RCC 7860 (cell line): ENCODE results near the gene TRIM32.

ENCODE experiments used
- DNase-seq: peaks from one replicate; pipeline ENCODE4 v3.0.0-alpha.2; 2015; ENCODE audit warnings: low spot score
- FAIRE-seq: peaks from 2 replicates; lab custom pipeline; 2012; peaks lifted over from hg19 to GRCh38; lab: Jason Lieb, UNC

TRIM32 gene, protein sequence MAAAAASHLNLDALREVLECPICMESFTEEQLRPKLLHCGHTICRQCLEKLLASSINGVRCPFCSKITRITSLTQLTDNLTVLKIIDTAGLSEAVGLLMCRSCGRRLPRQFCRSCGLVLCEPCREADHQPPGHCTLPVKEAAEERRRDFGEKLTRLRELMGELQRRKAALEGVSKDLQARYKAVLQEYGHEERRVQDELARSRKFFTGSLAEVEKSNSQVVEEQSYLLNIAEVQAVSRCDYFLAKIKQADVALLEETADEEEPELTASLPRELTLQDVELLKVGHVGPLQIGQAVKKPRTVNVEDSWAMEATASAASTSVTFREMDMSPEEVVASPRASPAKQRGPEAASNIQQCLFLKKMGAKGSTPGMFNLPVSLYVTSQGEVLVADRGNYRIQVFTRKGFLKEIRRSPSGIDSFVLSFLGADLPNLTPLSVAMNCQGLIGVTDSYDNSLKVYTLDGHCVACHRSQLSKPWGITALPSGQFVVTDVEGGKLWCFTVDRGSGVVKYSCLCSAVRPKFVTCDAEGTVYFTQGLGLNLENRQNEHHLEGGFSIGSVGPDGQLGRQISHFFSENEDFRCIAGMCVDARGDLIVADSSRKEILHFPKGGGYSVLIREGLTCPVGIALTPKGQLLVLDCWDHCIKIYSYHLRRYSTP

DNA sequence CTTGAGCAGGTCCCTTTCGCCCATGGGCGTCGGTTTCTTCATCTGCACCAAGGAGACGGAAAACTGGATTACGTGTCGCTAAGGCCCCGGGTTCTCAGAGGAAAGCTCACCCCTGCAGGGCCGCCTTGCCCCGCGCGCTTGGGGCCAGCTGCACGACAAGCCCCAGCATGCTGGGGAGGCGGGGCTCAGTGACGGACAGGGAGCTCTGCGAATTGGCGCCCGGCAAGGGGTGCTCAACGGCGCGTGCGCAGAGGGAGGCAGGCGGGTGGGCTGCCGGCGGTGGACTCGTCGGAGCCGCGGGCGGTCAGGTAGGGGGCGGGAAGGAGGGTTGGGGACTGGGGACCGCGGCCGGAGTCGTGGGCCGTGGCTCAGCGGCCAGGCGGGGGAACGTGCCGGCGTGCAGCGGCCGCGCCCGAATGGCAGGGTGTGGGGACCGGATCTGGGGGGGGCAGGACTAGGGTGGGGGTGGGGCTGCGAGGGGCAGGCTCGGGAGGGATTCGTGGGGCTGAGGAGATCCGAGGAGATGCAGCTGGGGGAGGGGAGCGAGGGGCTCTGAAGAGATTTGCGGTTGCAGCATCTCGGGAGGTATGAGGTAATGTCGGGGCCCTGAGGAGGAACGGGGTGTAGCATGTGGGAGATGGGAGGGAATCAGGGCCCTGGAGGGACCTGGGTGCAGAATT lies at the start of gene TRIM32:
TSS of gene TRIM32 (plus strand) at position 232 of the 680 bp plus-strand sequence. CDS start 10,438 bp downstream, outside the sequence.
- no peak for DNase-seq
- no peak for FAIRE-seq

DNA sequence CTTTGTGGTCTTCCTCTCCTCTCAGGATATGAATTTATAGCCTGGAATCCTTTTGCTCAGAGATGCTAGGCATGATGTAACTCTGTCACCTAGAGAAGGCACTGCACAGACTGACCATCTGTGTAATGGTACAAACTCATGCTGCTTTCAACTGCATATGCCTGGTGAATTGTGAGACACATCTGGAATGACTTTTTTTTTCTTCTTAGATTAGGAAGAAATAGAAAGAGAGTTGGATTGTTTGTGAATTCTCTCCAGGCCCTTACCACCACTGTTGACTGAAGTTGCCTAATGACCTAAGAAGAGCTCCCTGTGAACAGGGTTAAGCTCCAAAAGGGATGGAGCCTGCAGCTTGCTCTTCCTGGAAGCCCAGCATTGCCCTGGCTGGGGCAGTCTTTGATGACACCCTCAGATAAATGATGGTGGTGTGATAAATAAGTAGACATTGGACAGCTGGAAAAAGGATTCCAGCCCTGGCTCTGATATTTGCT lies 47.8 kb upstream of the TRIM32 start:
- DNase-seq (no peak), FAIRE-seq (no peak)

DNA sequence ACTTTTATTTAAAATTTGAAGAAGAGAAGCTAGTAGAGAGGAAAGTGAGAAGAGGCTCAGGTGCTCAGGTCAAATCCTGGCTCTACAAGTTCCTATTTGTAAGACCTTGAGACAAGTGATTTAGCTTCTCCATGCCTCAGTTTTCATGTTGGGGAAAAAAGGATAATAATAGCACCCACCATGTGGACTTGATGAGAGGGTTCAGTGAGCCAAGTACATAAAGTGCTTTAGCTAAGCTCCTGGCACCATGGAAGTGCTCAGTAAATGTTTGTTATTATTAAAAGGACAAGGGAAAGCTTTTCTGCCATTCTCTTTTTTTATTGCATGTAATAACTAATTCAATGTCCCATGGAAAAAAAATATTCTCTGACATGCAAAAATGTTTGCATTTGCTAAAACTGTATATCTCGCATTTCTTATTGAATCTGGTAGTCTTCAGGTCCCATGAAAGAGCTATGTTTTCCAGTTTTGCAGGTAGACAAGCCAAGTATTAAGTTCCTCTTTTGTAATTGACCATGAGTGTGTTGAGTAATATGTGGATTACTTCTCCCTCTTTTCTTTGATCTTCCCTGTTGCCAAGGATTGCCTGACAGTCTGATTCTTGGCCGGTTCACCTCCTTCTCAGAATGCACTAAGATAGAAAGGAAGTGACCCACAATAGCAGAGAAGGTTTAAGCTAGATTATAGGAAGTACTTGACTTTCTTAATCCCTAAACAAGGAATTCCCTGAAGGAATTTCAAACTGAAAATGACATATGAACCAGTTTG lies 45.6 kb upstream of the TRIM32 start:
- DNase-seq (no peak), FAIRE-seq (no peak)

DNA sequence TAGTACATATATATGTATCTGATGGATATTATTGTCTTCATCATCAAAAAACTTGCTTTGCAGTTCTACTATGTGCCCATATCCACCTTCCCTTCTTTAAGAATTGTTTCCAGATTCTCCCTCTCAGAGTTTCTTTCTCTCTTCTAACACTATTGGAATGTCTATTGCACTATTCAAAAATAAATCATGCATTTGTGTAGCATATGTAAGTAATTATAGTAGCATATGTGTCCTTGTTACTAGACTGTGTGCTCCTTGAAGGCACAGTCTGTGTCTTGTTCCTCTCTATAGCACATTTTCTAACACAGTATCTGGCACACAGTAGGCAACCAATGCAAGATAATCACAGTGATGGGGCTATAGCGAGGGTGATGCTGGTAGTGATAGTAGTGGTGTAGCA lies 43.4 kb upstream of the TRIM32 start:
- DNase-seq (no peak), FAIRE-seq (no peak)

DNA sequence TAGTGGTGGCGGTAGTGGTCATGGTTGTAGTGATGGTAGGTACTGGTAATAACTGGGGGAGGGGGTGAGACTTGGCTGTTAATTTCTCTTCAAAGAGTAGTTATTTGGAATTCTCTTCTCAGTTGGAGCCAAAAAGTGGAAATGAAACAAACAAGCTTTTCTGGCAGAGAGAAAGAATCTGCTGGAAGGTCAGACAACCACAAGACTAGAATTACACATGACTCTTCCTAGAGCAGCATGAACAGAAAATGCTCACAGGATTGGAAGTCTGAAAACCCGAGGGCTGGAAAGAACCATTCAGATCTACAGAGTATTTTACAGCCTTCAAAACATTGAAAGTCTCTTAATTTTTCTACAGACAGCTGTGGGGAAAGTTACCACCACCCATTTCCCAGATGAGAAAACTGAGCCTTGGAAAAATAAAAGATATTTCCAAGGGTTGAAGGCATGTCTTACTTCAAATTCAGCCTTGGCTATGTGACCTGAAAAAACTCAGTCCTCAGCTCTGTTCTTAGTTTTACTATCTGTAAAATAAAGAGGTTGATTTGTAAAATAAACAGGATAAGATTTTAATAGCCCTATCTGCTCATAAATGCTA lies 42.9 kb upstream of the TRIM32 start:
- FAIRE-seq, result no peak
- DNase-seq, result no peak

DNA sequence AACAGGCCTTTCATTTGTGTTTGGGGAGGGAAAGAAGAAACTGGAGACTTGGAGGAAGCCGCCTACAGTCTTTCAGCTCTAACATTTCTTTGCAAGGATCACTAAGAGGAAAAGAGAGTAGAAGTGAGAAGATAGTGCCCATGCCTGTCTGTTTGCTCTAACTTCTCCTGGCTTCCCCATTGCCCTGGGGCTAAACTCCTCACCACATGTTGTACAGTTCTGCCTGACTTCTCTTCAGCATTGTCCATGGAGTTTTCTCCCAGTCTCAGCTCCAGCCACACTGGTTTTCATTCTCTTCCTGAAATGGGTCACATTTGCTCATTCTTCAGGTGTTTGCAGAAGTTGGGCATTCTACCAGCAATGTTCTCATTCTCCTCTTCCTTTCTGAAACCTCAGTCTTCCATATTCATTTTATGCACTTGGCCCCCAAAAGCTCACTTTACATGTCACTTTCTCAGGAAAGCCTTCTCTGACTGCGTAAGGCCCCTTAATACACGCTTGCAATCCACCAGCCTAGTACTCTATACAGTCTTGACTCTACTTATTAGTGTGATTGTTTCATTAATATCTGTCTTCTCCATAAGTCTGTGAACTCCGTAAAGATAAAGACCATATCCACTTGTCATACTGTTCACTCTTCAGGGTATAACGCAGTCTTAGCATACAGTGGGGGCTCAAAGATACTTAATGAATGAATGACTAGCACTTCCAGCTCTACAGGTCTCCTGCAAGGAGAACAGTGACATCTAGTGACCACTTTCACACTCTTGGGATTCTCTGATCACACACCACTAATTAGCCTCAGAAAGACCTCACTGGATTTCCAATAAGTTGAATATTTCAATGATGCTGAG lies 40.2 kb upstream of the TRIM32 start:
- DNase-seq, result no peak
- no peak for FAIRE-seq

DNA sequence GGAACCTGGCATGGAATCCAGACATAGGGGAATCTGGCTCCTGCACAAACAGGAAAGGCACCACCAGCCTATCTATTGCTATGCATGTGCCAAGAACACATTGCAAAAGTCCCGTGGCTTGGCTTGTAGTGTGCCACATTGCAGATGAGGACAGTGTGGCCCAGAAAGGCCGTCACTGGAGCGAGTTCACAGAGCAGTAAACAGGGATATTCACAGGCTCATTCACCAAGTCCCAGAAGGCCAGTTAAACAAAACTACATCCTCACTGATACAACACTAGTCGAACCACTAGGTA lies 39.6 kb upstream of the TRIM32 start:
- FAIRE-seq (no peak), DNase-seq (no peak)

DNA sequence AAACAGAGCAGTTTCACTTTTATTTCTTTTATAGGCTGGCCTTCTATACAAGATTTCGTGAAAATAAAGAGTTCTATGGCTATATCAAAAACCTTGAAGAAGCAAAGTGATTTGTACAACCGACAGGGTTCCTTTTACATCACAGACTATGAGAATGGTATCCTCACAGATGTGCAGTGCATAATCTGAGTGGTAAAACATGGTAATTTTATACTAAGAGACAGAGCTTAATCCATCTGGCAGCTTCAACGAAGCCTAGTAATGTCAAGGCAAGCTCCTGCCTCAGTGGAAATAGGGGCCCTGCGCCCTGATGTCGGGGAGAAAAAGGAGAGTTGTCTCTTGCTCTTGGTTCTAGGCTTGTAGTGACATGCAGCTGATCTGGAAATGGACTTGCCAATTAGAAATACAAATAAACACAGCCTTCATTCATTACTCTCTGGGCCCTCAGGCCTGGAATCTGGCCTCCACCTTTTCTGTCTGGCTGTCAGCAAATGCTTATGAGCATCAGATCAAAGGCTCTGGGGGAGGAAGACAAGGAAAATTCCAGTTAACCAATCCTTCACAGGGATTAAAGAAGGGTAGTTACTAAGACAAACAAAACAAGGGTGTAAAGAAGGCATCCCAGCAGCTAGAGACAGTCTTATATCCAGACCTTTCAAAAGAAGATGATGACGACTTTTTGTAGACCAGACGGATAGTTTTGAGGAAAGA lies 33.6 kb upstream of the TRIM32 start:
- no peak for FAIRE-seq
- no peak for DNase-seq

DNA sequence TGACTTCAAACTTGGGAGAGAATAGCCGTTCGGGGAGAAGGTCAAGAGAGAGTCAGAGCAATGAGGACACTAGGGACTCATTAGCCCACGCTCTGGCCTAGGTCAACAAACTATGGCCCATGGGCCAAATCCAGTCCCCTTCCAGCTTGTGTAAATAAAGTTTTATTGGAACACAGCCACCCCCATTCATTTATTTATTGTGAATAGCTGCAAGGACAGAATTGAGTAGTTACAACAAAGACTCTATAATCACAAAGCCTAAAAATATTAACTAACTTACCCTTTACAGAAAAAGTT lies 33.1 kb upstream of the TRIM32 start:
- FAIRE-seq (no peak), DNase-seq (no peak)

DNA sequence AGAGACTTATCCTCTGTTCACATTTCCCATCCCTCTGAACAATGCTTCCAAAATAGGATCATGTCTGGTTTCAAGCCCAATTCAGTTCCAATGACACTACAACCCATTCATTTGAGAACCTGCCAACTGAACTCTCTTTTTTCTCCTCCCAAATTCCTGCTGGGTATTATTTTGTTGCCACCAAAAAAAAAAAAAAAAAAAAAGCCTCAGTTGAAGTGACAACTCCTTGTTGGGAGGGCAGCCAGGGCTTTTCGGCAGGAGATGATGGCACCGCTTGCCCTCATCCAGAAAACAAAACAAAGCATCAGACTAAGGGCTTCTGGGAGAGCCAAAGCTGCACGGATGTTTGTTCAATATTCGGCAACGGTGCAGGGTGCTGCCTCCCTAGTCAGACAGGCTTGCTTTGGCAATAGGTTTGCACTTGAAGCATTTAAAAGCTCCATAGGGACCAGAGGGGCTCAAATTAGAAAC lies 30.6 kb upstream of the TRIM32 start:
- DNase-seq, result no peak

DNA sequence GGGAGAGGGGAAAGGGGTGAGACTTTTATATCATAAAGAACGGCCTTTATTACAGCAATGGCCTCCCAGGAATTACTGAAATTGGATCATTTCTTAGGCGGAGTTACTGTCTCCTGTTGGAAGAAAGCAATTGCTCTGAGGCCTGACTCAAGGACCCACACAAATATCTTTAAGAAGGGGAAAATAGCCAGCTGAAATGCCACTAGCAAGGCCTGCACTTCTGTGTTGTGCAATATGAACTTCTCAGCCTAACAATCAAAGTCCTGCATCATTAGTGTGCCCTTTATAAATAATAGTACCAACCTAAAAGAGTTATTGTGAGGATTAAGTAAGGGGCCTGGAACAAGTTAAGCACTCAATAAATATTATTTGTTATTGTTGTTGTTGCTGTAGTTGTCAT lies 30.1 kb upstream of the TRIM32 start:
- DNase-seq, result no peak
- FAIRE-seq, result no peak

More for the DNA sequence above, 30.6 kb upstream of the TRIM32 start:
- FAIRE-seq, result no peak

DNA sequence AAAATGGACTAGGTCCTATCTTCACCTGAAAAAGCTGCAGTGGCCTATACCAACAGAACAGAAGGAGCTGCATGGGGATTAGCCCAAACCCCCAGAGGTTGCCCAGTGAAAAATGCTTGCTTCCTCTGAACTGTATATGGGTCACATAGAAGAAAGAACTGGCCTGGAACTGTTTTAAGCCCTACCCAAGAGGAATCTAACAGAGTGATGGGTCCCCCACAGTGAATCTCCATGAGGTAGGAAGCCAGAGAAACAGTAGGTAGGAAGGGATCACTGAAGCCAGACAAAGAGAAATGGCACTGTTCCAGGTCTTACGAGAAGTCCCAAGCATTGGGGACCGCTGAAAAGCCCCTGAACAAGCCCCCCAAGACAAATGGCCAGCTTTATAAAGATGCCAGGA lies 28.8 kb upstream of the TRIM32 start:
- DNase-seq (no peak), FAIRE-seq (no peak)

DNA sequence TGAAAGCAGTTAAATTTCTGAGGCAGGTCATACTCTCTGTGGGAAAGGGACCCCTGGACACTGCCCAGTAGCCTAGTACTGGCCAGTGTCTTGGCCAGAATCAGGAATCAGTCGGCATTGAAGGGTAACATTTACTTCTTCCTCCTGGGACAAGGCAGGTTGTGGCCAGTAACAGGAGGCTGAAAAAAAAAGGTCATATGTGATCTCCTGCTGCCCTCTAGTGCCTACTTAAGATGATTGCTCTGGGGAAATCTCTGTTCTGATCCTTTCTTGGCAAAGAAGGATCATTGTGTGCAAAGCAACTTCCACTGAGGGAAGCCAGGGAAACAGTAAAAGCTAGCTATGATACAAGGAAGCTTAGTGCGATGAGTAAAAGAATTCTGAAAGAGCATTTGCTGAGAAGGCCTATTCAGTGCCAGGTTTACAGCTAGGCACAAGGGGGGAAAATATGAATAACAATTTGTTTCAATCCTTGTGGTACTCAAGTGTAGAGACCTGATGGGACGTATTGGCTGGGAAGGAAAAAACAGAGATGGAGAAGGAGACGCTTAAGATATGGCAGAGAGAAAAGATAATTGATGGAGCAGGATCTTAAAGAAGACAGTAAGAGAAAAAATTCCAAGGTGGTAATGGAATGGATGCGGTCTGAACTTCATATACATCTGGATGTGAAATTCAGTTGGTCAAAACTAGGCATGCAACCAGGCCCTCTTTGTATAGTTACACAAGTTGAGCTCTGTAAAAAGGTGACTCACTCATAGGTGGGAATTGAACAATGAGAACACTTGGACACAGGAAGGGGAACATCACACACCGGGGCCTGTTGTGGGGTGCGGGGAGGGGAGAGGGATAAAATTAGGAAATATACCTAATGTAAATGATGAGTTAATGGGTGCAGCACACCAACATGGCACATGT lies 25.8 kb upstream of the TRIM32 start:
- FAIRE-seq (peak; percentile 40), DNase-seq (peak; percentile 71)

DNA sequence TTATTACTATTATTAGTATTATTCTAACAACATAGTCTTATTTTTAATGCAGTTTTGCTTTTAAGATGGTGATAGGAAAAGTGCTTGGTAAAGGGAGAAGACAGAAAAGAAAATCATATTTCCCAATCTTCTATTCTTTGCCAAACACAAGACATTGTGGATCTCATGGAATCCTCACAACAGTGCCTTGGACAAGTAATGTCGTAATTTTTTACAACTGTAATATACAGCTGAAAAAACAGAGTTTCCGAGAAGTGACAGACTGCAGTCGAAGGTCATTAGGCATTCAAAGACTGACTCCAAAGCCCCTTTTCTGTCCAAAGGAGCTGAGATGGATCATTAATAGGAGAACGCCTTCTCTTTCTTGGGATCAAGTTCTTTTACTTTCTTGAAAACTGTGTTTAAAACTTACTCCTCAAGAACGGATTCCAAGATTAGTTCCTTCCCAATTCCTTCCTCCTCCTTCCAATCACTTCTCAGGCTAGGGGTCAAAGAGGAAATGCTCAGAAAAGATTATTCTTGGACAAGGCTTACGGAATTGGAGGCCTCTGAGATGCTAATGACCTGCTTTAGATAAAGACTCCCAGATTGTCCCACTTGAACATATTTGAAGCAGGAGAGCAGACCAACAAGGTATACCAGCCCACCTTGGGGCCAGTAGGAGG lies 24.3 kb upstream of the TRIM32 start:
- no peak for DNase-seq
- FAIRE-seq, result no peak

DNA sequence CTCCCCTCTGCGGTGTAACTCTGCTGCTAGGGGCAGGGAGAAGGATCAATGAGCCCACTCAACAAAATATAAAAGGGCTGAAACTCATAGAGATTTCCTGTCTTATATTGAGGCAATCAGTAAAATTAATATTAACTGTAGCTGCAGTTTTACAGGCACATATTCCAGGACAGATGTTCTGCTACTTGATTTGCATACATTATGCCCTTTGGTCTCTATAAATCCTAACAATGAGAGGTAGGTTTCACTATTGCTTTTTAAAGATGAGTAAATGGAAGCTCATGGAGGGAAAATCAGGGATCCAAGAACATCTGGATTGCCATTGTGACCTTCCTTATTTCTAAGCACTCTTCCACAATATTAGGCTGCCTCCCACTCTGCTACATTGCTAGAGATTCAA lies 23.5 kb upstream of the TRIM32 start:
- FAIRE-seq, result no peak

DNA sequence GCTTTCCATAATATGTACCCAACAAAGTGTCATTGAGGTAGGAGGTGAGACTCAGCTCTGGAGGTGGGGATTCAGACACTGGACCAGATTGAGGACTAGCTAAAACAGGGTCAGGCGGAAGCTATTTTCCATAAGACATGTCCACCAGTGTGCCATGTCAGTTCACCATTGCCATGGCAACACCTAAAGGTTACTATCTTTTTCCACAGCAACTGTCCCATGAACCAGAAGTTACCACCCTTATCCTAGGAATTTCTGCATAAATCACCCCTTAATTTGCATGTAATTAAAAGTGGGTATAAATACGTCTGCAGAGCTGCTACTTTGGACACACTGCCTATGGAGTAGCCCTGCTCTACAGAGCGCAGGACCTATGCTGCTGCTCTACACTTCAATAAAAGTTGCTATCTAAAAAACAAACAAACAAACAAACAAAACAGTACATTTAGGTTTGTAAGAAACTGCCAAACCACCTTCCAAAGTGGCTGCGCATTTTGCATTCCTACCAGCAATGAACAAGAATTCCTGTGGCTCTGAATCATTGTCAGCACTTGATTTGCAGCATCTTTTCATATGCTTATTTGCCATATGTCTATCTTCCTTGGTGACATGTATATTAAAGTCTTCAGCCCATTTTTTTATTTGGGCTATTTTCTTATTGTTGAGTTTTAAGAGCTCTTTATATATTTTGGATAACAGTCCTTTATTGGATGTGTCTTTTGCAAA lies 18.0 kb upstream of the TRIM32 start:
- no peak for DNase-seq
- no peak for FAIRE-seq

More for the DNA sequence above, 23.5 kb upstream of the TRIM32 start:
- DNase-seq, result no peak

DNA sequence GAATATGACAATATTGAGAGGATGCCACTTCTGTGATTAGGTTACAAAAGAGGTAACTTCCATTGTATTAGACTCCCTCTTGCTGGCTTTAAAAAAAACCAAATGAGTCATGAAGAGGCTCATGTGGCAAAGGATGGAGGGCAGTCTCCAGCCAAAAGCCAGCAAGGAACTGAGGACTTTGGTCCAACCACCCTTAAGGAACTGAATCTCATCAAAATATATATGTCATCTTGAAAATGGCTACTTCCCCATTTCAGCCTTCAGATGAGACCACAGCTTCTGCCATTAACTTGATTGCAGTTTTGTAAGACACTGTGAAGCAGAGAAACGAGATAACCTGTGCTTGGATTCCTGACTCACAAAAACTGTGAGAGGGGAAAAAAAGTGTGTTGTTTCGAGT lies 15.5 kb upstream of the TRIM32 start:
- FAIRE-seq, result no peak

More for the DNA sequence above, 15.5 kb upstream of the TRIM32 start:
- no peak for DNase-seq
